K562 (cell line): Measurements from ENCODE around the gene KCNQ2. TPM values are rescaled to one million over a fixed set of nuclear protein-coding genes. Genes with fewer than 3 reads are reported as not detected.

ENCODE experiments used
- ATAC-seq: fragments of 200-7000 bp; cut with Tn5 transposase; 3 replicates; pipeline ENCODE4 v1.9.1; 2020; ENCODE audit warnings: moderate library complexity
- BruUV-seq: library from RNA; stranded (reverse); fragments of 400-500 nt; replicated peaks from 2 replicates; lab custom pipeline; 2021; lab: Mats Ljungman, UMichigan
- CTCF ChIA-PET: fragments of 300-600 bp; formaldehyde crosslinking; extraction: SDS; loops from one replicate; lab custom pipeline; 2021; ENCODE audit warnings: low intra/inter-chr PET ratio; lab: Yijun Ruan, JAX
- POLR2A ChIA-PET: fragments of 300-600, 350-650 bp; sonication (Branson Sonifier 250); formaldehyde crosslinking; extraction: SDS; loops from one replicate; lab custom pipeline; 2021; ENCODE audit warnings: antibody characterized with exemption, inconsistent platforms; lab: Yijun Ruan, JAX
- DNase-seq, 4 experiments: peaks; one replicate each; pipeline versions ENCODE4 v3.0.0 to v3.0.0-alpha.2; 2011 to 2018; ENCODE audit warnings: low spot score in 3 of 4, mixed read lengths in 3 of 4; ENCODE audit errors: extremely low read depth in 1 of 4
- FAIRE-seq: peaks from 2 replicates; lab custom pipeline; 2011; peaks lifted over from hg19 to GRCh38; lab: Jason Lieb, UNC
- H2AFZ ChIP-seq: 2 replicates; pipeline ENCODE4 v1.6.0; 2011; ENCODE audit warnings: low read depth, low read length, control low read depth, inconsistent platforms
- H3K27ac ChIP-seq: fragments of 200-600 bp; 3 replicates; pipeline ENCODE4 v1.8.0; 2011; ENCODE audit warnings: low read depth, mild to moderate bottlenecking, control low read depth, inconsistent platforms, low read length, moderate library complexity, mixed read lengths; ENCODE audit errors: extremely low read depth
- H3K27me3 ChIP-seq, 2 experiments: fragments of 300-600 bp in 1 of 2; 2 replicates in 1 of 2; 3 replicates in 1 of 2; pipeline versions ENCODE4 v1.6.0 to v1.8.0; 2011; ENCODE audit warnings: inconsistent platforms in 2 of 2, low read length in 2 of 2, mild to moderate bottlenecking in 1 of 2, mixed read lengths in 1 of 2, moderate library complexity in 1 of 2; ENCODE audit not compliant: control insufficient read depth in 2 of 2, insufficient read depth in 2 of 2
- H3K36me3 ChIP-seq: fragments of 300-600 bp; 3 replicates; pipeline ENCODE4 v1.8.0; 2011; ENCODE audit warnings: mild to moderate bottlenecking, low read length, inconsistent platforms; ENCODE audit not compliant: control insufficient read depth, insufficient read depth
- H3K4me1 ChIP-seq, 2 experiments: fragments of 200-600 bp in 1 of 2; replicated peaks in 1 of 2; 2 replicates in 1 of 2; 3 replicates in 1 of 2; pipeline versions ENCODE4 v1.5.1 to v1.8.0; 2011; ENCODE audit warnings: inconsistent platforms in 2 of 2, low read length in 2 of 2, mild to moderate bottlenecking in 1 of 2, mixed read lengths in 1 of 2, moderate library complexity in 1 of 2; ENCODE audit not compliant: control insufficient read depth in 2 of 2, insufficient read depth in 2 of 2
- H3K4me2 ChIP-seq: 2 replicates; pipeline ENCODE4 v1.6.1; 2011; ENCODE audit warnings: low read length, control low read depth, inconsistent platforms, mixed read lengths; ENCODE audit not compliant: insufficient read depth
- H3K4me3 ChIP-seq: fragments of 200-600 bp; sonication (generic), shearing (Covaris generic); 2 replicates; pipeline ENCODE4 v1.5.1; 2016; ENCODE audit warnings: control low read depth, inconsistent platforms
- H3K79me2 ChIP-seq: fragments of 200-600 bp; 3 replicates; pipeline ENCODE4 v1.8.0; 2011; ENCODE audit warnings: low read length, inconsistent platforms; ENCODE audit not compliant: control insufficient read depth, insufficient read depth
- H3K9ac ChIP-seq, 2 experiments: 2 replicates each; pipeline versions ENCODE4 v1.6.0 to v1.6.1; 2011; ENCODE audit warnings: low read depth in 2 of 2, low read length in 2 of 2, control low read depth in 1 of 2, inconsistent platforms in 1 of 2, mild to moderate bottlenecking in 1 of 2, mixed read lengths in 1 of 2; ENCODE audit not compliant: insufficient read depth in 1 of 2
- H3K9me1 ChIP-seq: one replicate; pipeline ENCODE4 v1.6.0; 2011; ENCODE audit warnings: inconsistent platforms, mild to moderate bottlenecking, low read length, moderate library complexity; ENCODE audit not compliant: control insufficient read depth, insufficient read depth
- H3K9me3 ChIP-seq: replicated peaks from 2 replicates; pipeline ENCODE4 v1.5.1; 2011; ENCODE audit warnings: low read depth, low read length, inconsistent platforms; ENCODE audit not compliant: control insufficient read depth, insufficient read depth
- H4K20me1 ChIP-seq: replicated peaks from 2 replicates; pipeline ENCODE4 v1.6.1; 2011; ENCODE audit warnings: low read length, inconsistent platforms, mixed read lengths; ENCODE audit not compliant: control insufficient read depth, insufficient read depth
- BHLHE40 ChIP-seq: IDR thresholded peaks from 2 replicates; pipeline ENCODE4 v1.6.1; 2011; ENCODE audit warnings: low read length, improper control_type of control experiment
- GABPB1 ChIP-seq: sonication (generic); formaldehyde crosslinking; IDR thresholded peaks from 2 replicates; pipeline ENCODE4 v1.8.0; 2022; ENCODE audit warnings: mild to moderate bottlenecking, missing genetic modification reagents
- PYGO2 ChIP-seq: fragments of 450-650 bp; IDR thresholded peaks from 2 replicates; pipeline ENCODE4 v1.6.1; 2016; ENCODE audit warnings: mild to moderate bottlenecking, missing genetic modification characterization, moderate library complexity, missing compliant biosample characterization
- RBM25 ChIP-seq: fragments of 200-400 bp; formaldehyde crosslinking; IDR thresholded peaks from 2 replicates; pipeline ENCODE4 v1.6.1; 2018; ENCODE audit warnings: low read length, low read depth, moderate library complexity; ENCODE audit not compliant: severe bottlenecking
- SRSF3 ChIP-seq: fragments of 200-400 bp; formaldehyde crosslinking; IDR thresholded peaks from 2 replicates; pipeline ENCODE4 v1.6.1; 2016; ENCODE audit warnings: mild to moderate bottlenecking, low read length, moderate library complexity; ENCODE audit not compliant: insufficient read depth
- TAF15 ChIP-seq: fragments of 200-400 bp; formaldehyde crosslinking; IDR thresholded peaks from 2 replicates; pipeline ENCODE4 v1.6.1; 2017; ENCODE audit warnings: mild to moderate bottlenecking, low read depth, low read length, moderate library complexity
- ZNF175 ChIP-seq: fragments of 200-800 bp; sonication (Bioruptor generic); IDR thresholded peaks from 2 replicates; pipeline ENCODE4 v1.6.1; 2016; ENCODE audit warnings: low read depth, mild to moderate bottlenecking, missing genetic modification characterization, missing compliant biosample characterization
- WGBS: fragments of 100-300 bp; shearing (Covaris generic); methylation state at CpG from one replicate; pipeline ENCODE4 v1.1.6; 2016; ENCODE audit warnings: low coverage, mixed read lengths; ENCODE audit not compliant: insufficient coverage; ENCODE audit errors: missing lambda C conversion rate; 5-methylcytosine and 5-hydroxymethylcytosine counted together
- in situ Hi-C: fragments of 300-500 bp; cut with MboI; formaldehyde crosslinking; loops from 4 replicates; pipeline ENCODE4 v1.15.0; 2018; ENCODE audit warnings: inconsistent platforms, mixed read lengths
- intact Hi-C: fragments of 100-400 bp; cut with micrococcal nuclease; formaldehyde crosslinking; loops from 2 replicates; pipeline ENCODE4 v1.14.2; 2022
- polyA plus RNA-seq, 8 experiments: library from polyadenylated mRNA; depleted of rRNA in 4 of 8; stranded (reverse) in 5 of 8; unstranded in 3 of 8; fragments of >200 nt; fragmentation: Nextera tagmentation in 2 of 8; fragmentation: Illumina TruSeq in 1 of 8; extraction: Ambion mirVana in 2 of 8; extraction: Trizol in 1 of 8; gene quantifications; 2 replicates each; pipeline versions ENCODE4 v1.2.1 to v1.2.3, GENCODE V29; 2011 to 2014; ENCODE audit warnings: inconsistent platforms in 1 of 8, missing spikeins in 1 of 8
- total RNA-seq, 7 experiments: library from RNA; depleted of rRNA in 6 of 7; stranded (reverse); fragments of >200 nt in 6 of 7; fragmentation: Illumina TruSeq in 2 of 7; extraction: Trizol in 2 of 7; gene quantifications; 2 replicates each; pipeline versions ENCODE4 v1.2.1 to v1.2.3, GENCODE V29; 2011 to 2021; ENCODE audit warnings: low replicate concordance in 1 of 7
- TF ChIP-seq, protein P1 (sequence below): fragments of 250-450 bp; sonication (Bioruptor Pico); IDR thresholded peaks from 2 replicates; pipeline ENCODE4 v1.4.0; 2020; ENCODE audit warnings: mild to moderate bottlenecking, moderate library complexity, borderline replicate concordance
- TF ChIP-seq, protein P2 (sequence below): IDR thresholded peaks from 2 replicates; pipeline ENCODE4 v1.6.1; 2014; ENCODE audit warnings: antibody characterized with exemption

The KCNQ2 gene
- total and polyA plus RNA-seq, 9 of the 15 experiments (the other 6 are each of a cell fraction or from before 2014, with no cell fraction given) = 0.13 to 0.16 TPM; not detected in 7

GRCh38 chr20:63408684-63409046, 63.8 kb downstream of the KCNQ2 start (continued):
- TF ChIP-seq, protein P1, sequence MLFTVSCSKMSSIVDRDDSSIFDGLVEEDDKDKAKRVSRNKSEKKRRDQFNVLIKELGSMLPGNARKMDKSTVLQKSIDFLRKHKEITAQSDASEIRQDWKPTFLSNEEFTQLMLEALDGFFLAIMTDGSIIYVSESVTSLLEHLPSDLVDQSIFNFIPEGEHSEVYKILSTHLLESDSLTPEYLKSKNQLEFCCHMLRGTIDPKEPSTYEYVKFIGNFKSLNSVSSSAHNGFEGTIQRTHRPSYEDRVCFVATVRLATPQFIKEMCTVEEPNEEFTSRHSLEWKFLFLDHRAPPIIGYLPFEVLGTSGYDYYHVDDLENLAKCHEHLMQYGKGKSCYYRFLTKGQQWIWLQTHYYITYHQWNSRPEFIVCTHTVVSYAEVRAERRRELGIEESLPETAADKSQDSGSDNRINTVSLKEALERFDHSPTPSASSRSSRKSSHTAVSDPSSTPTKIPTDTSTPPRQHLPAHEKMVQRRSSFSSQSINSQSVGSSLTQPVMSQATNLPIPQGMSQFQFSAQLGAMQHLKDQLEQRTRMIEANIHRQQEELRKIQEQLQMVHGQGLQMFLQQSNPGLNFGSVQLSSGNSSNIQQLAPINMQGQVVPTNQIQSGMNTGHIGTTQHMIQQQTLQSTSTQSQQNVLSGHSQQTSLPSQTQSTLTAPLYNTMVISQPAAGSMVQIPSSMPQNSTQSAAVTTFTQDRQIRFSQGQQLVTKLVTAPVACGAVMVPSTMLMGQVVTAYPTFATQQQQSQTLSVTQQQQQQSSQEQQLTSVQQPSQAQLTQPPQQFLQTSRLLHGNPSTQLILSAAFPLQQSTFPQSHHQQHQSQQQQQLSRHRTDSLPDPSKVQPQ (CRISPR knock-in tag) = no peak
- TF ChIP-seq TAF15 (no peak), PYGO2 (no peak), RBM25 (no peak)

- POLR2A ChIA-PET = no interaction called here
- H3K9ac ChIP-seq = no peak overlapping the region; a peak in 1 of 4 replicates
- H3K27me3 ChIP-seq = peaks cover 20 to 92% of the 10 kb centered on the region in 2 experiments; a peak in 4 of 5 replicates
- 9% methylated on average over 16 of the region's 27 CpGs for WGBS
- intact Hi-C loops (no loop called here), in situ Hi-C loops (no loop called here)
- H3K79me2 ChIP-seq = no peaks in the 10 kb centered on the region
- no peaks in the 10 kb centered on the region for H3K9me1 ChIP-seq
- DNase-seq (no peak), FAIRE-seq (no peak), ATAC-seq (no peak)
- CTCF ChIA-PET = no interaction called here
- no peak overlapping the region for H3K4me2 ChIP-seq
- H3K27ac ChIP-seq = no peak overlapping the region
- no peaks in the 10 kb centered on the region for H3K9me3 ChIP-seq
- H4K20me1 ChIP-seq = peaks cover 4% of the 10 kb centered on the region; the same call in 1 of the 2 replicates
- no peak overlapping the region for H2AFZ ChIP-seq
- H3K36me3 ChIP-seq = no peaks in the 10 kb centered on the region
- TF ChIP-seq ZNF175 (CRISPR knock-in tag) (no peak), SRSF3 (no peak), BHLHE40 (no peak), GABPB1 (CRISPR knock-in tag) (no peak)
- TF ChIP-seq, protein P2, sequence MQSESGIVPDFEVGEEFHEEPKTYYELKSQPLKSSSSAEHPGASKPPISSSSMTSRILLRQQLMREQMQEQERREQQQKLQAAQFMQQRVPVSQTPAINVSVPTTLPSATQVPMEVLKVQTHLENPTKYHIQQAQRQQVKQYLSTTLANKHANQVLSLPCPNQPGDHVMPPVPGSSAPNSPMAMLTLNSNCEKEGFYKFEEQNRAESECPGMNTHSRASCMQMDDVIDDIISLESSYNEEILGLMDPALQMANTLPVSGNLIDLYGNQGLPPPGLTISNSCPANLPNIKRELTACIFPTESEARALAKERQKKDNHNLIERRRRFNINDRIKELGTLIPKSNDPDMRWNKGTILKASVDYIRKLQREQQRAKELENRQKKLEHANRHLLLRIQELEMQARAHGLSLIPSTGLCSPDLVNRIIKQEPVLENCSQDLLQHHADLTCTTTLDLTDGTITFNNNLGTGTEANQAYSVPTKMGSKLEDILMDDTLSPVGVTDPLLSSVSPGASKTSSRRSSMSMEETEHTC = no peak
- TF ChIP-seq, all 486 proteins: peak for 0
- Histone ChIP-seq H3K4me3 (no peak overlapping the region), H3K4me1 (peaks cover 0 to 46% of the 10 kb centered on the region in 2 experiments; a peak in 2 of 5 replicates)
- BruUV-seq = no TSS peak
These were observed 64.3 kb downstream of the KCNQ2 start for GRCh38 chr20:63407928-63408683.
